Thymus (tissue), 11 donors: ENCODE measurements around the gene S100A10. TPM values are rescaled to one million over a fixed set of nuclear protein-coding genes. Genes with fewer than 3 reads are reported as not detected.

Source experiments
- DNase-seq, 9 donors: peaks; one replicate each; pipeline ENCODE4 v3.0.0-alpha.2; 2013; ENCODE audit warnings: low spot score in 9 of 9, low read depth in 6 of 9, missing footprints in 1 of 9
- H3K27ac ChIP-seq, 2 donors: one replicate each; pipeline ENCODE4 v1.5.1; 2013; ENCODE audit warnings: control low read depth in 1 of 2, low read depth in 1 of 2, low read length in 1 of 2, mild to moderate bottlenecking in 1 of 2, moderate library complexity in 1 of 2
- H3K27me3 ChIP-seq, 2 donors: one replicate each; pipeline ENCODE4 v1.5.1; 2013; ENCODE audit warnings: low read length in 1 of 2; ENCODE audit not compliant: control insufficient read depth in 2 of 2, insufficient read depth in 1 of 2
- H3K36me3 ChIP-seq, 2 donors: one replicate each; pipeline ENCODE4 v1.5.1; 2013; ENCODE audit warnings: low read length in 1 of 2, mild to moderate bottlenecking in 1 of 2, moderate library complexity in 1 of 2; ENCODE audit not compliant: control insufficient read depth in 2 of 2, insufficient read depth in 2 of 2
- H3K4me1 ChIP-seq, 2 donors: one replicate each; pipeline ENCODE4 v1.5.1; 2013; ENCODE audit warnings: low read length in 2 of 2; ENCODE audit not compliant: control insufficient read depth in 2 of 2, insufficient read depth in 2 of 2
- H3K4me3 ChIP-seq, 2 donors: one replicate each; pipeline ENCODE4 v1.5.1; 2013; ENCODE audit warnings: low read length in 2 of 2, control low read depth in 1 of 2, mild to moderate bottlenecking in 1 of 2
- H3K9me3 ChIP-seq, 2 donors: one replicate each; pipeline ENCODE4 v1.5.1; 2013; ENCODE audit warnings: low read length in 1 of 2, mild to moderate bottlenecking in 1 of 2; ENCODE audit not compliant: control insufficient read depth in 2 of 2, insufficient read depth in 1 of 2
- whole genome bisulfite sequencing: extraction: QIAGEN DNeasy Blood & Tissue Kit; methylation state at CpG from one replicate; pipeline ENCODE4 v1.1.7; 2013; 5-methylcytosine and 5-hydroxymethylcytosine counted together
- polyA plus RNA-seq: library from polyadenylated mRNA; stranded (reverse); fragments of 200-250 nt; gene quantifications from one replicate; pipeline ENCODE4 v1.2.3, GENCODE V29; 2013
- total RNA-seq: library from RNA; stranded (reverse); fragments of 120-200 nt; gene quantifications from one replicate; pipeline ENCODE4 v1.2.4, GENCODE V29; 2013
- donor health status: healthy.

S100A10 gene
- total and polyA plus RNA-seq, 2 donors: 46.1 to 592 TPM

DNA sequence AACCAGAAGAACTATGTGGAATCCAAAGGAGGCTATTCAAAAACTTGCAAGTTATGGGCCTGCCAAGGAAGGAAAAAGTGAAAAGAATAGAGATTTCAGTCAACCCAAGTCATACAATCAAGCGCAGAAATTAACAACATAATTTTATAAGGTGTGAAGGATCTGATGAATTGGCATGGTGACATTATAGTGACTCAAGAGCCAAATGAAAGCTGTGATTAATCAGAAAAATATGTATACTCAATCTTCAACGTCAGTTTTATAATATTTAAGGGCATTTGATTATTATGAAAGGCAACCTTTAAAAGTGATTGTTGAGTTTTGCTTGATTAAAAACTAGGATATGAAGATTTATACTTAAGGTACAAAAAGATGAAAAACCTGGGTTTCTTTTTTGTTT, 46.5 kb downstream of the S100A10 start:
- Histone ChIP-seq H3K27me3 (no peaks in the 10 kb centered on the region), H3K36me3 (no peaks in the 10 kb centered on the region), H3K4me1 (no peaks in the 10 kb centered on the region), H3K9me3 (no peaks in the 10 kb centered on the region), H3K27ac (no peak overlapping the region), H3K4me3 (no peak overlapping the region)
- no peak for DNase-seq
- 96% methylated on average over 2 of the region's 2 CpGs for WGBS

GRCh38 chr1:151945725-151946722, 47.6 kb downstream of the S100A10 start:
- 62% methylated on average over 10 of the region's 10 CpGs for WGBS
- no peak overlapping the region for H3K4me3 ChIP-seq

GRCh38 chr1:151944857-151945575, 48.6 kb downstream of the S100A10 start:
- DNase-seq: no peak
- WGBS: 90% methylated on average over 3 of the region's 3 CpGs
- peak overlapping the region in 1 of 2 donors; percentile 54 for H3K27ac ChIP-seq
- H3K9me3 ChIP-seq: no peaks in the 10 kb centered on the region
- no peak overlapping the region for H3K4me3 ChIP-seq
- no peaks in the 10 kb centered on the region for H3K36me3 ChIP-seq
- H3K27me3 ChIP-seq: no peaks in the 10 kb centered on the region
- no peaks in the 10 kb centered on the region for H3K4me1 ChIP-seq

More at GRCh38 chr1:151945725-151946722, 47.6 kb downstream of the S100A10 start:
- Histone ChIP-seq H3K36me3 (no peaks in the 10 kb centered on the region), H3K4me1 (no peaks in the 10 kb centered on the region), H3K27ac (no peak overlapping the region), H3K27me3 (no peaks in the 10 kb centered on the region), H3K9me3 (no peaks in the 10 kb centered on the region)
- peak in 2 of 9 donors; percentile 13 to 49 for DNase-seq

DNA sequence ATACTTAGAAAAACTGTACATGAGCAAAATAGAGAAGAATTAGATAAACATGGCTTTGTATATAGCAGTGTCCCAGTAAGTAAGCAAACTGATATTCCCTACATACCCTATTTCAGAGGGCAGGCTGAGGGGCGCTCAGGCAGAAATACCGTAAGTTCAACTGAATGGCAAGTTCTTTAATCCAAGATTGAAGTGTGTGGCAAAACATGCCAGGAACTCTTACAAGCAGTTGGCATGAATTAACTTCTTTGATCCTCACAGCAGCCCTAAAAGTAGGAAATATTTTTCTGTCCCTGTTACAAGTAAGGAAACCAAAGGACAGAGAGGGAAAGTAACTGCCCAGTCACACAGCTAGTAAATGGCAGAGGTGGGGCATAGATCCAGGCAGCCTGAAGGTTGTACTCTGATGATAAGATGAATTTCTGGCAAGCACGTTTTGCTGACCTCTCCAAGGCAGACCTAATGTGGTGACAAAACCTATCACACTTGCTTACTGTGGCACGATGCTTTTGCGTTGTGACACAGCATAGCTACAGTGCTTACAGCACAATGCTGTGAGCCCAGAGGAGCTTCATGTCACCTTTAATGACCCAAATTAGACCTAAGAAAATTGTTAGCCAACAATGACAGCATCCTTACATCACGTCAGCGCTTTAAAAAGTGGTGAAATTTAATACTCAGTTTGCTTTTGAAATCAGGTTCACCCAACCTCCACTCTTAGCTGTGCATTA, 49.4 kb downstream of the S100A10 start:
- no peaks in the 10 kb centered on the region for H3K4me1 ChIP-seq
- H3K27me3 ChIP-seq: no peaks in the 10 kb centered on the region
- H3K4me3 ChIP-seq: no peak overlapping the region
- H3K27ac ChIP-seq: no peak overlapping the region
- H3K36me3 ChIP-seq: no peaks in the 10 kb centered on the region
- H3K9me3 ChIP-seq: no peaks in the 10 kb centered on the region
- WGBS: 74% methylated on average over 7 of the region's 7 CpGs
- DNase-seq: no peak

DNA sequence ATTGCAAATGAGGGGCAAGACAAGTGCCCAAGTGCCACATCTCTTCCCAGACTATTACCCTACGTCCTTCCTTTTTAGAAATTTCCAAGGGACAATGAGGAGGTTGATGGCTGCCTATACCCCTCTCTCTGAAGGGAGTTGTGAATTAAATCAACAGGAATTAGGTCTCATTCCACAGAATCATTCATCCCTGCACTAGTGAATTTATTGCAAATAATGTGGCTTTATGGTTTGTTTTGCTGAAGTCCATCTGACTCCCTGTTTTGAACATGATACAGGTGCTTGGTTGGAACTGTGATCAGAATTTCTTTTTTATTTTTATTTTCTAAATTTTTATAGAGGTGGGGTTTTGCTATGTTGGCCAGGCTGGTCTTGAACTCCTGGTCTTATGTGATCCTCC, 50.1 kb downstream of the S100A10 start:
- Histone ChIP-seq H3K4me3 (no peak overlapping the region), H3K27me3 (no peaks in the 10 kb centered on the region), H3K9me3 (no peaks in the 10 kb centered on the region), H3K4me1 (no peaks in the 10 kb centered on the region), H3K27ac (no peak overlapping the region), H3K36me3 (no peaks in the 10 kb centered on the region)
- WGBS: 92% methylated on average over 1 of the region's 1 CpG
- no peak for DNase-seq

DNA sequence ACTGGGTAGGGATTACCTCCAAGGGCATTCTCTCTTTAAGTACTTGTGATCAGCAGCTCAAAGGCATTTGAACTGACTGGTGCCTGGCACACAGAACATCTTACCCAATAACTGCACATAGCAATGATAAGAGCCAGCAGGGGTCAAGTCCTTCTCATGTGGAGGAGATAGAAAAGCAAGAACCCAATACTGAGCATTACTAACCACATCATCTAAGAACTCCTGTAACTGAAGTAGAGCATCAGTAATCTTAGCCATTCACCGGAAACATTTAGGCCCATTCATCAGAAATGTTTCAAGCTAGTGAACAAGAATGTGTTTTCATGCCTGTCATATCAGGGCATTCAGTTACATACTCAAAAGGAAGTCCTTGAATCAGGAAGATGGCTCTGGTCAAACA, 50.8 kb downstream of the S100A10 start:
- Histone ChIP-seq H3K4me3 (no peak overlapping the region), H3K27me3 (no peaks in the 10 kb centered on the region), H3K9me3 (no peaks in the 10 kb centered on the region), H3K27ac (no peak overlapping the region), H3K4me1 (no peaks in the 10 kb centered on the region), H3K36me3 (no peaks in the 10 kb centered on the region)
- WGBS: 91% methylated on average over 1 of the region's 1 CpG
- DNase-seq: no peak

- DNase-seq: no peak
- H3K27me3 ChIP-seq: peaks cover 0 to 1% of the 10 kb centered on the region in 2 donors
- no peaks in the 10 kb centered on the region for H3K9me3 ChIP-seq
- H3K4me1 ChIP-seq: no peaks in the 10 kb centered on the region
- no peak overlapping the region for H3K27ac ChIP-seq
- WGBS: 79% methylated on average over 1 of the region's 1 CpG
- no peaks in the 10 kb centered on the region for H3K36me3 ChIP-seq
- H3K4me3 ChIP-seq: no peak overlapping the region
Observed at GRCh38 chr1:151940541-151940940, 53.1 kb downstream of the S100A10 start.

DNA sequence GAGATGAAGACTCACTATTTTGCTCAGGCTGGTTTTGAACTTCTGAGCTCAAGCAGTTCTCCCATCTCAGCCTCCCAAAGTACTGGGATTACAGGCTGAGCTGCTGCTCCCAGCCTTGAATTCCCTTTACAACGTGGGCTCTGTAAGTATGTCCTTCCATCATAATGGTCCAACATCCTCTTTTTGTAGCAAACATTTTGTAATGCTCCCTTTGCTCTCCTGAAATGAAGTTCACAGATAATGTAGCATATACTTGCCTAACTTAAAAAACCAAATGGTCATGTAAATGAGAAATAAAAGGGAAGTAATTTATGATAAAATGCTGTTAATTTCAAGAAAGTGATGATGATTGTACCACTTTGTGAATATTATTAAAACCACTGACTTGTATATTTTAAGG, 53.9 kb downstream of the S100A10 start:
- 80% methylated on average over 1 of the region's 1 CpG for whole genome bisulfite sequencing
- H3K36me3 ChIP-seq: no peaks in the 10 kb centered on the region
- H3K27ac ChIP-seq: no peak overlapping the region
- DNase-seq: no peak
- no peaks in the 10 kb centered on the region for H3K9me3 ChIP-seq
- no peak overlapping the region for H3K4me3 ChIP-seq
- H3K27me3 ChIP-seq: peaks cover 0 to 6% of the 10 kb centered on the region in 2 donors
- no peaks in the 10 kb centered on the region for H3K4me1 ChIP-seq
